DOHH2 (cell line): ENCODE data around the gene KSR1.

Source experiments
- EZH2phosphoT487 ChIP-seq: fragments of 200-600 bp; sonication (generic); IDR thresholded peaks from 2 replicates; pipeline ENCODE4 v1.6.1; 2017; ENCODE audit warnings: borderline replicate concordance, mild to moderate bottlenecking, antibody characterized with exemption, low read length, moderate library complexity, mixed read lengths
- TF ChIP-seq, protein P1 (sequence below): fragments of 200-600 bp; sonication (generic); IDR thresholded peaks from one replicate; pipeline ENCODE4 v1.5.1; 2014; ENCODE audit warnings: antibody characterized with exemption, mild to moderate bottlenecking, low read depth, low read length; ENCODE audit not compliant: poor library complexity, severe bottlenecking

GRCh38 chr17:27559506-27560481 is 103.5 kb downstream of the KSR1 start:
- TF ChIP-seq, protein P1, sequence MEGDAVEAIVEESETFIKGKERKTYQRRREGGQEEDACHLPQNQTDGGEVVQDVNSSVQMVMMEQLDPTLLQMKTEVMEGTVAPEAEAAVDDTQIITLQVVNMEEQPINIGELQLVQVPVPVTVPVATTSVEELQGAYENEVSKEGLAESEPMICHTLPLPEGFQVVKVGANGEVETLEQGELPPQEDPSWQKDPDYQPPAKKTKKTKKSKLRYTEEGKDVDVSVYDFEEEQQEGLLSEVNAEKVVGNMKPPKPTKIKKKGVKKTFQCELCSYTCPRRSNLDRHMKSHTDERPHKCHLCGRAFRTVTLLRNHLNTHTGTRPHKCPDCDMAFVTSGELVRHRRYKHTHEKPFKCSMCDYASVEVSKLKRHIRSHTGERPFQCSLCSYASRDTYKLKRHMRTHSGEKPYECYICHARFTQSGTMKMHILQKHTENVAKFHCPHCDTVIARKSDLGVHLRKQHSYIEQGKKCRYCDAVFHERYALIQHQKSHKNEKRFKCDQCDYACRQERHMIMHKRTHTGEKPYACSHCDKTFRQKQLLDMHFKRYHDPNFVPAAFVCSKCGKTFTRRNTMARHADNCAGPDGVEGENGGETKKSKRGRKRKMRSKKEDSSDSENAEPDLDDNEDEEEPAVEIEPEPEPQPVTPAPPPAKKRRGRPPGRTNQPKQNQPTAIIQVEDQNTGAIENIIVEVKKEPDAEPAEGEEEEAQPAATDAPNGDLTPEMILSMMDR: no peak
- TF ChIP-seq EZH2phosphoT487: no peak
